CD14-positive monocyte (primary cell): ENCODE data around the gene NRIP2. TPM values are rescaled to one million over a fixed set of nuclear protein-coding genes. Genes with fewer than 3 reads are reported as not detected.

Source experiments
- DNase-seq, 3 donors: peaks; one replicate each; pipeline ENCODE4 v3.0.0-alpha.2; 2011 to 2022
- H2AFZ ChIP-seq: 2 replicates; pipeline ENCODE4 v1.6.0; 2012; ENCODE audit warnings: mild to moderate bottlenecking, low read depth, low read length, inconsistent platforms; ENCODE audit not compliant: insufficient read depth, poor library complexity, severe bottlenecking
- H3K27ac ChIP-seq, 2 donors: 1 replicate in 1 of 2; 2 replicates in 1 of 2; pipeline ENCODE4 v1.5.1; 2012 to 2013; ENCODE audit warnings: low read length in 2 of 2, control low read depth in 1 of 2, inconsistent platforms in 1 of 2, low read depth in 1 of 2, mild to moderate bottlenecking in 1 of 2
- H3K27me3 ChIP-seq, 2 donors: one replicate each; pipeline versions ENCODE4 v1.6.0 to v1.6.1; 2011 to 2013; ENCODE audit warnings: low read length in 2 of 2; ENCODE audit not compliant: control insufficient read depth in 2 of 2, insufficient read depth in 2 of 2
- H3K36me3 ChIP-seq, 2 donors: replicated peaks in 1 of 2; 1 replicate in 1 of 2; 2 replicates in 1 of 2; pipeline versions ENCODE4 v1.5.1 to v1.6.1; 2012 to 2013; ENCODE audit warnings: low read length in 2 of 2, control low read depth in 1 of 2, inconsistent platforms in 1 of 2, mild to moderate bottlenecking in 1 of 2; ENCODE audit not compliant: insufficient read depth in 2 of 2, control insufficient read depth in 1 of 2
- H3K4me1 ChIP-seq, 2 donors: 1 replicate in 1 of 2; 2 replicates in 1 of 2; pipeline versions ENCODE4 v1.5.1 to v1.6.1; 2012 to 2013; ENCODE audit warnings: low read length in 2 of 2, control low read depth in 1 of 2, inconsistent platforms in 1 of 2, mild to moderate bottlenecking in 1 of 2, moderate library complexity in 1 of 2; ENCODE audit not compliant: insufficient read depth in 2 of 2, control insufficient read depth in 1 of 2
- H3K4me2 ChIP-seq: replicated peaks from 2 replicates; pipeline ENCODE3; 2012; ENCODE audit warnings: low read length, moderate library complexity, mild to moderate bottlenecking; ENCODE audit not compliant: poor library complexity, severe bottlenecking; ENCODE audit errors: extremely low read depth
- H3K4me3 ChIP-seq, 3 experiments: fragments of 200-600 bp in 1 of 3; sonication (generic) in 1 of 3; replicated peaks in 1 of 3; 1 replicate in 2 of 3; 2 replicates in 1 of 3; pipeline ENCODE4 v1.5.1; 2011 to 2013; ENCODE audit warnings: low read length in 3 of 3, mild to moderate bottlenecking in 3 of 3, control low read depth in 2 of 3, low read depth in 2 of 3, inconsistent platforms in 1 of 3, moderate library complexity in 1 of 3
- H3K79me2 ChIP-seq: 2 replicates; pipeline ENCODE4 v1.6.0; 2012; ENCODE audit warnings: mild to moderate bottlenecking, control low read depth, inconsistent platforms, low read length, moderate library complexity; ENCODE audit not compliant: insufficient read depth
- H3K9ac ChIP-seq: 2 replicates; pipeline ENCODE4 v1.6.0; 2017; ENCODE audit warnings: low read length, mild to moderate bottlenecking; ENCODE audit not compliant: insufficient read depth, poor library complexity, severe bottlenecking
- H3K9me3 ChIP-seq, 2 donors: replicated peaks in 1 of 2; 1 replicate in 1 of 2; 2 replicates in 1 of 2; pipeline versions ENCODE4 v1.5.1 to v1.6.1; 2012 to 2013; ENCODE audit warnings: low read length in 2 of 2, control low read depth in 1 of 2; ENCODE audit not compliant: control insufficient read depth in 1 of 2, insufficient read depth in 1 of 2
- H4K20me1 ChIP-seq: 2 replicates; pipeline ENCODE4 v1.6.0; 2012; ENCODE audit warnings: mild to moderate bottlenecking, low read length, control low read depth, moderate library complexity; ENCODE audit not compliant: insufficient read depth
- H3K27ac Mint-ChIP-seq, 7 donors: one replicate each; pipeline ENCODE4 v1.8.0; 2020; ENCODE audit warnings: mild to moderate bottlenecking in 7 of 7, mixed read lengths in 7 of 7, moderate library complexity in 6 of 7, inconsistent platforms in 2 of 7
- H3K27me3 Mint-ChIP-seq, 3 donors: one replicate each; pipeline ENCODE4 v1.8.0; 2021 to 2022; ENCODE audit warnings: low read depth in 3 of 3, mild to moderate bottlenecking in 3 of 3, mixed read lengths in 3 of 3, moderate library complexity in 3 of 3, inconsistent platforms in 1 of 3
- H3K36me3 Mint-ChIP-seq, 2 donors: one replicate each; pipeline ENCODE4 v1.8.0; 2020; ENCODE audit warnings: mixed read lengths in 2 of 2, inconsistent platforms in 1 of 2, mild to moderate bottlenecking in 1 of 2
- H3K4me1 Mint-ChIP-seq: one replicate; pipeline ENCODE4 v1.8.0; 2020; ENCODE audit warnings: mild to moderate bottlenecking, mixed read lengths
- H3K4me3 Mint-ChIP-seq, 2 donors: one replicate each; pipeline ENCODE4 v1.8.0; 2020; ENCODE audit warnings: mild to moderate bottlenecking in 2 of 2, mixed read lengths in 2 of 2, moderate library complexity in 1 of 2
- H3K9me3 Mint-ChIP-seq, 7 donors: one replicate each; pipeline ENCODE4 v1.8.0; 2020 to 2022; ENCODE audit warnings: mixed read lengths in 7 of 7, mild to moderate bottlenecking in 6 of 7, moderate library complexity in 6 of 7, inconsistent platforms in 2 of 7
- CTCF ChIP-seq: fragments of 200-600 bp; IDR thresholded peaks from one replicate; pipeline ENCODE4 v1.8.0; 2022; ENCODE audit warnings: antibody characterized with exemption, mild to moderate bottlenecking
- WGBS: methylation state at CpG from one replicate; pipeline ENCODE4 v1.1.5; 2013; ENCODE audit warnings: missing lambda C conversion rate; ENCODE audit not compliant: insufficient coverage; 5-methylcytosine and 5-hydroxymethylcytosine counted together
- intact Hi-C, 2 donors: fragments of 100-400 bp; cut with micrococcal nuclease; formaldehyde crosslinking; loops; one replicate each; pipeline versions ENCODE4 v1.15.0 to v1.15.1; 2023
- polyA plus RNA-seq, 3 donors: library from polyadenylated mRNA; depleted of rRNA in 1 of 3; unstranded in 2 of 3; stranded (reverse) in 1 of 3; fragments of 300-500 nt in 2 of 3; fragments of >200 nt in 1 of 3; fragmentation: Illumina TruSeq in 2 of 3; gene quantifications; 1 replicate in 2 of 3; 2 replicates in 1 of 3; pipeline ENCODE4 v1.2.3, GENCODE V29; 2012 to 2021

Gene NRIP2
- polyA plus RNA-seq, 3 donors, result 0.19 to 0.24 TPM; not detected in 1

GRCh38 chr12:2826036-2826435, 8.8 kb downstream of the NRIP2 start:
- H3K9me3 Mint-ChIP-seq, result no peaks in the 10 kb centered on the region
- WGBS, result no CpG with 5 or more reads among the region's 3 CpGs

GRCh38 chr12:2825132-2825531, 9.7 kb downstream of the NRIP2 start:
- peaks cover 84 to 97% of the 10 kb centered on the region in 2 donors for H3K36me3 ChIP-seq
- H3K4me1 ChIP-seq, result no peaks in the 10 kb centered on the region
- H3K9me3 Mint-ChIP-seq, result no peaks in the 10 kb centered on the region
- no peak overlapping the region for H3K4me3 ChIP-seq
- intact Hi-C loops, result no loop called here
- no peaks in the 10 kb centered on the region for H3K9me3 ChIP-seq
- no peak for TF ChIP-seq CTCF
- no peaks in the 10 kb centered on the region for H3K4me1 Mint-ChIP-seq
- H3K9ac ChIP-seq, result no peak overlapping the region
- 100% methylated on average over 3 of the region's 4 CpGs for WGBS
- no peaks in the 10 kb centered on the region for H3K27me3 ChIP-seq
- H2AFZ ChIP-seq, result no peak overlapping the region
- no peaks in the 10 kb centered on the region for H4K20me1 ChIP-seq
- H3K4me3 Mint-ChIP-seq, result no peak overlapping the region
- peaks cover 88 to 97% of the 10 kb centered on the region in 2 donors for H3K36me3 Mint-ChIP-seq
- H3K27ac ChIP-seq, result no peak overlapping the region
- H3K27ac Mint-ChIP-seq, result no peak overlapping the region
- no peak overlapping the region for H3K4me2 ChIP-seq
- H3K27me3 Mint-ChIP-seq, result no peaks in the 10 kb centered on the region
- no peak for DNase-seq
- no peaks in the 10 kb centered on the region for H3K79me2 ChIP-seq

More at GRCh38 chr12:2826036-2826435, 8.8 kb downstream of the NRIP2 start:
- no peaks in the 10 kb centered on the region for H3K9me3 ChIP-seq
- peaks cover 78 to 99% of the 10 kb centered on the region in 2 donors for H3K36me3 ChIP-seq
- Mint-ChIP-seq H3K27me3 (no peaks in the 10 kb centered on the region), H3K4me3 (no peak overlapping the region), H3K4me1 (no peaks in the 10 kb centered on the region), H3K36me3 (peaks cover 89 to 98% of the 10 kb centered on the region in 2 donors), H3K27ac (no peak overlapping the region)
- no peak for TF ChIP-seq CTCF
- intact Hi-C loops, result no loop called here
- no peaks in the 10 kb centered on the region for H3K79me2 ChIP-seq
- no peaks in the 10 kb centered on the region for H3K27me3 ChIP-seq
- DNase-seq, result no peak
- no peak overlapping the region for H3K27ac ChIP-seq
- no peak overlapping the region for H3K4me2 ChIP-seq
- H3K4me1 ChIP-seq, result no peaks in the 10 kb centered on the region
- no peak overlapping the region for H3K4me3 ChIP-seq
- H3K9ac ChIP-seq, result no peak overlapping the region
- no peaks in the 10 kb centered on the region for H4K20me1 ChIP-seq
- H2AFZ ChIP-seq, result no peak overlapping the region
